Neural progenitor cell (in vitro differentiated cells): ENCODE measurements around the gene RNF150.

Experiments used
- EZH2phosphoT487 ChIP-seq: fragments of 200-600 bp; sonication (generic); IDR thresholded peaks from 2 replicates; pipeline ENCODE4 v1.6.1; 2017; ENCODE audit warnings: antibody characterized with exemption
- TF ChIP-seq, protein P1 (sequence below): fragments of 200-600 bp; sonication (generic); IDR thresholded peaks from 2 replicates; pipeline ENCODE4 v1.5.1; 2017; ENCODE audit warnings: antibody characterized with exemption, mild to moderate bottlenecking

DNA sequence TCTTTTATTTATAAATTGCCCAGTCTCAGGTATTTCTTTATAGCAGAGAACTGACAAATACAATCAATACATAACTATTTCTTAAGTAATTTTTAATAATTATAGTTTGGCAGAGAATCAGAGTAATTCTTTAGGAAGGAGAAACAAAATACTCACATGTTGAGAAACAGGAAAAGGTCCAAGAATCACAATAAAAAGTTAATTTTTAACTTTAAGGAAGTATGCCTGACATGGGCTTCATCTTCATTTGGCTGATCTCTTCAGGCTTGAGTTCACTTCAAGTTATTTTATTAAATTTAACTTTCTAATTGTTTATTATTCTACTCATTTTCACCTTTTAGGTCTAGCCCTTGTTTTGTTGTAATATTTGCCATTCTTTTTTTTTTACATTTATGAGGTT, 36.1 kb upstream of the RNF150 start:
- no peak for TF ChIP-seq EZH2phosphoT487
- TF ChIP-seq, protein P1, sequence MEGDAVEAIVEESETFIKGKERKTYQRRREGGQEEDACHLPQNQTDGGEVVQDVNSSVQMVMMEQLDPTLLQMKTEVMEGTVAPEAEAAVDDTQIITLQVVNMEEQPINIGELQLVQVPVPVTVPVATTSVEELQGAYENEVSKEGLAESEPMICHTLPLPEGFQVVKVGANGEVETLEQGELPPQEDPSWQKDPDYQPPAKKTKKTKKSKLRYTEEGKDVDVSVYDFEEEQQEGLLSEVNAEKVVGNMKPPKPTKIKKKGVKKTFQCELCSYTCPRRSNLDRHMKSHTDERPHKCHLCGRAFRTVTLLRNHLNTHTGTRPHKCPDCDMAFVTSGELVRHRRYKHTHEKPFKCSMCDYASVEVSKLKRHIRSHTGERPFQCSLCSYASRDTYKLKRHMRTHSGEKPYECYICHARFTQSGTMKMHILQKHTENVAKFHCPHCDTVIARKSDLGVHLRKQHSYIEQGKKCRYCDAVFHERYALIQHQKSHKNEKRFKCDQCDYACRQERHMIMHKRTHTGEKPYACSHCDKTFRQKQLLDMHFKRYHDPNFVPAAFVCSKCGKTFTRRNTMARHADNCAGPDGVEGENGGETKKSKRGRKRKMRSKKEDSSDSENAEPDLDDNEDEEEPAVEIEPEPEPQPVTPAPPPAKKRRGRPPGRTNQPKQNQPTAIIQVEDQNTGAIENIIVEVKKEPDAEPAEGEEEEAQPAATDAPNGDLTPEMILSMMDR: no peak
